ENCODE results near the gene CYP4F22. TPM values are rescaled to one million over a fixed set of nuclear protein-coding genes. Genes with fewer than 3 reads are reported as not detected.

Gene CYP4F22
- total and polyA plus RNA-seq, 9 of the 15 experiments (the other 6 are each of a cell fraction or from before 2014, with no cell fraction given), result not detected

DNA sequence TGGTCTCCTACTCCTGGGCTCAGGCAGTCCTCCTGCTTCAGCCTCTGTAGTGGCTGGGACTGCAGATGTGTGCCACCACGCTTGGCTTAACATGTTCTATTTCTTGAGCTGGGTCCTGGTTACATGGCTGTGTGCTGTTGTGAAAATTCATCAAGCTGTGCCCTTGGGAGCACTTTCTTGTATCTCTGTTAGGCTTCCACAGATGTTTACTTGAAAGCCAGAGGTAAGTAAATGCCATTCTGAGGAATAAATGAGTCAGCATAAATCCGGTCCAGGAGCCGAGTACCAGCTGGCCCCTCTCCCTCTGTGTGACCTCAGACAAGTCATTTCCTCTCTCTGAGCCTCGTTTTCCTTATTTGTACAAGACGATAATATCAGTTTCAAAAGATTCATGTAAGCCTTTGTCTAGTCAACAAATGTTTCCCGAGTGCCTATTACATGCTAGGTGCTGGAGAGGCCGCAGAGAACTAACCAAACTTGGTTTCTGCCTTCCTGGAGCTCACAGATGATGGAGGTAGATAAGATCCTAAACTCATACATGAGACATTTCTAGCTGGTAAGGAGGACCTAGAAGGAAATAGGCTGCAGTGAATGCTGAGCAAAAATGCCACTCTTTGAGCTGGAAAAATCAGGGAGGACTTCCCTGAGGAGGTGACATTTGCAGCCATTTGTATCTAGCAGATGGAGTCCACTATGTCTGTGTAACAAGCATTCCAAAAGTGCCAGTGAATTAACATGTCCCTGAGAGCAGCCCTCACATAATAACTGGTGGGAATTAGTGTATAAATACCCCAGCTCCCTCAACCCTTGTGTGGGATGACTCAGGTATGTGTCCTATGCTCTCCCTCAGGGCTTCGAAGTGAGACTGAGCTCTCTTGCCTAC, 41.2 kb upstream of the CYP4F22 start (continued):
- no peak for TF ChIP-seq SMARCA4 (IDR thresholded peaks at IDR 0.05)
- TF ChIP-seq THRAP3 (IDR thresholded peaks at IDR 0.05; ENCODE audit: borderline replicate concordance), result no peak
- no peak for TF ChIP-seq NCOA6 (IDR thresholded peaks at IDR 0.05)
- TF ChIP-seq NFE2 (IDR thresholded peaks at IDR 0.05; ENCODE audit: low read depth), result peak; percentile 60; the same call in 1 of the 2 replicates
- no peak for TF ChIP-seq NUFIP1 (IDR thresholded peaks at IDR 0.05; ENCODE audit: partially characterized antibody)
- TF ChIP-seq NCOR1 (IDR thresholded peaks at IDR 0.05), result no peak
- no peak for TF ChIP-seq PCBP2 (IDR thresholded peaks at IDR 0.05; ENCODE audit: low read depth, low read length, poor library complexity, severe bottlenecking)
- no peak for TF ChIP-seq ZNF586 (CRISPR knock-in tag; conservative IDR thresholded peaks at IDR 0.05)
- peak; percentile 86 for TF ChIP-seq MAFG (tag; conservative IDR thresholded peaks at IDR 0.05)
- TF ChIP-seq, protein P1, sequence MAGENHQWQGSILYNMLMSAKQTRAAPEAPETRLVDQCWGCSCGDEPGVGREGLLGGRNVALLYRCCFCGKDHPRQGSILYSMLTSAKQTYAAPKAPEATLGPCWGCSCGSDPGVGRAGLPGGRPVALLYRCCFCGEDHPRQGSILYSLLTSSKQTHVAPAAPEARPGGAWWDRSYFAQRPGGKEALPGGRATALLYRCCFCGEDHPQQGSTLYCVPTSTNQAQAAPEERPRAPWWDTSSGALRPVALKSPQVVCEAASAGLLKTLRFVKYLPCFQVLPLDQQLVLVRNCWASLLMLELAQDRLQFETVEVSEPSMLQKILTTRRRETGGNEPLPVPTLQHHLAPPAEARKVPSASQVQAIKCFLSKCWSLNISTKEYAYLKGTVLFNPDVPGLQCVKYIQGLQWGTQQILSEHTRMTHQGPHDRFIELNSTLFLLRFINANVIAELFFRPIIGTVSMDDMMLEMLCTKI (IDR thresholded peaks at IDR 0.05; ENCODE audit: partially characterized antibody), result no peak
- no peak for TF ChIP-seq ZNF23 (CRISPR knock-in tag; IDR thresholded peaks at IDR 0.05)
- TF ChIP-seq ZNF121 (CRISPR knock-in tag; conservative IDR thresholded peaks at IDR 0.05), result peak; percentile 73
- TF ChIP-seq, protein P2, sequence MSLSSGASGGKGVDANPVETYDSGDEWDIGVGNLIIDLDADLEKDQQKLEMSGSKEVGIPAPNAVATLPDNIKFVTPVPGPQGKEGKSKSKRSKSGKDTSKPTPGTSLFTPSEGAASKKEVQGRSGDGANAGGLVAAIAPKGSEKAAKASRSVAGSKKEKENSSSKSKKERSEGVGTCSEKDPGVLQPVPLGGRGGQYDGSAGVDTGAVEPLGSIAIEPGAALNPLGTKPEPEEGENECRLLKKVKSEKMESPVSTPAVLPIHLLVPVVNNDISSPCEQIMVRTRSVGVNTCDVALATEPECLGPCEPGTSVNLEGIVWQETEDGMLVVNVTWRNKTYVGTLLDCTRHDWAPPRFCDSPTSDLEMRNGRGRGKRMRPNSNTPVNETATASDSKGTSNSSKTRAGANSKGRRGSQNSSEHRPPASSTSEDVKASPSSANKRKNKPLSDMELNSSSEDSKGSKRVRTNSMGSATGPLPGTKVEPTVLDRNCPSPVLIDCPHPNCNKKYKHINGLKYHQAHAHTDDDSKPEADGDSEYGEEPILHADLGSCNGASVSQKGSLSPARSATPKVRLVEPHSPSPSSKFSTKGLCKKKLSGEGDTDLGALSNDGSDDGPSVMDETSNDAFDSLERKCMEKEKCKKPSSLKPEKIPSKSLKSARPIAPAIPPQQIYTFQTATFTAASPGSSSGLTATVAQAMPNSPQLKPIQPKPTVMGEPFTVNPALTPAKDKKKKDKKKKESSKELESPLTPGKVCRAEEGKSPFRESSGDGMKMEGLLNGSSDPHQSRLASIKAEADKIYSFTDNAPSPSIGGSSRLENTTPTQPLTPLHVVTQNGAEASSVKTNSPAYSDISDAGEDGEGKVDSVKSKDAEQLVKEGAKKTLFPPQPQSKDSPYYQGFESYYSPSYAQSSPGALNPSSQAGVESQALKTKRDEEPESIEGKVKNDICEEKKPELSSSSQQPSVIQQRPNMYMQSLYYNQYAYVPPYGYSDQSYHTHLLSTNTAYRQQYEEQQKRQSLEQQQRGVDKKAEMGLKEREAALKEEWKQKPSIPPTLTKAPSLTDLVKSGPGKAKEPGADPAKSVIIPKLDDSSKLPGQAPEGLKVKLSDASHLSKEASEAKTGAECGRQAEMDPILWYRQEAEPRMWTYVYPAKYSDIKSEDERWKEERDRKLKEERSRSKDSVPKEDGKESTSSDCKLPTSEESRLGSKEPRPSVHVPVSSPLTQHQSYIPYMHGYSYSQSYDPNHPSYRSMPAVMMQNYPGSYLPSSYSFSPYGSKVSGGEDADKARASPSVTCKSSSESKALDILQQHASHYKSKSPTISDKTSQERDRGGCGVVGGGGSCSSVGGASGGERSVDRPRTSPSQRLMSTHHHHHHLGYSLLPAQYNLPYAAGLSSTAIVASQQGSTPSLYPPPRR (CRISPR knock-in tag; IDR thresholded peaks at IDR 0.05; ENCODE audit: borderline replicate concordance), result no peak
- TF ChIP-seq PCBP1 (IDR thresholded peaks at IDR 0.05; ENCODE audit: low read depth, low read length, poor library complexity, severe bottlenecking), result no peak
- TF ChIP-seq ARID1B (IDR thresholded peaks at IDR 0.05), result 0 out of 2 replicates have a peak, but pooled peaks have one; percentile 20
- peak in 1 of 2 experiments; percentile 61; a peak in 1 of 3 replicates for TF ChIP-seq CBX3 (IDR thresholded peaks at IDR 0.05; ENCODE audit: borderline replicate concordance in 1 of 2, low read length in 2 of 2)
- TF ChIP-seq CREB1 (IDR thresholded peaks at IDR 0.05), result no peak
- no peak for TF ChIP-seq CREB1 (CRISPR knock-in tag; IDR thresholded peaks at IDR 0.05)
- TF ChIP-seq, protein P3, sequence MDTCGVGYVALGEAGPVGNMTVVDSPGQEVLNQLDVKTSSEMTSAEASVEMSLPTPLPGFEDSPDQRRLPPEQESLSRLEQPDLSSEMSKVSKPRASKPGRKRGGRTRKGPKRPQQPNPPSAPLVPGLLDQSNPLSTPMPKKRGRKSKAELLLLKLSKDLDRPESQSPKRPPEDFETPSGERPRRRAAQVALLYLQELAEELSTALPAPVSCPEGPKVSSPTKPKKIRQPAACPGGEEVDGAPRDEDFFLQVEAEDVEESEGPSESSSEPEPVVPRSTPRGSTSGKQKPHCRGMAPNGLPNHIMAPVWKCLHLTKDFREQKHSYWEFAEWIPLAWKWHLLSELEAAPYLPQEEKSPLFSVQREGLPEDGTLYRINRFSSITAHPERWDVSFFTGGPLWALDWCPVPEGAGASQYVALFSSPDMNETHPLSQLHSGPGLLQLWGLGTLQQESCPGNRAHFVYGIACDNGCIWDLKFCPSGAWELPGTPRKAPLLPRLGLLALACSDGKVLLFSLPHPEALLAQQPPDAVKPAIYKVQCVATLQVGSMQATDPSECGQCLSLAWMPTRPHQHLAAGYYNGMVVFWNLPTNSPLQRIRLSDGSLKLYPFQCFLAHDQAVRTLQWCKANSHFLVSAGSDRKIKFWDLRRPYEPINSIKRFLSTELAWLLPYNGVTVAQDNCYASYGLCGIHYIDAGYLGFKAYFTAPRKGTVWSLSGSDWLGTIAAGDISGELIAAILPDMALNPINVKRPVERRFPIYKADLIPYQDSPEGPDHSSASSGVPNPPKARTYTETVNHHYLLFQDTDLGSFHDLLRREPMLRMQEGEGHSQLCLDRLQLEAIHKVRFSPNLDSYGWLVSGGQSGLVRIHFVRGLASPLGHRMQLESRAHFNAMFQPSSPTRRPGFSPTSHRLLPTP (IDR thresholded peaks at IDR 0.05; ENCODE audit: borderline replicate concordance, extremely low read depth, insufficient read length), result peak; percentile 22
- no peak for TF ChIP-seq XRCC5 (IDR thresholded peaks at IDR 0.05; ENCODE audit: low read depth, low read length)

Data from K562 (cell line).